ENCODE data around the gene PRKAA2. TPM values are rescaled to one million over a fixed set of nuclear protein-coding genes. Genes with fewer than 3 reads are reported as not detected.

PRKAA2 gene
- total RNA-seq, 1 donor from 2014 or later: 2.4 TPM

DNA sequence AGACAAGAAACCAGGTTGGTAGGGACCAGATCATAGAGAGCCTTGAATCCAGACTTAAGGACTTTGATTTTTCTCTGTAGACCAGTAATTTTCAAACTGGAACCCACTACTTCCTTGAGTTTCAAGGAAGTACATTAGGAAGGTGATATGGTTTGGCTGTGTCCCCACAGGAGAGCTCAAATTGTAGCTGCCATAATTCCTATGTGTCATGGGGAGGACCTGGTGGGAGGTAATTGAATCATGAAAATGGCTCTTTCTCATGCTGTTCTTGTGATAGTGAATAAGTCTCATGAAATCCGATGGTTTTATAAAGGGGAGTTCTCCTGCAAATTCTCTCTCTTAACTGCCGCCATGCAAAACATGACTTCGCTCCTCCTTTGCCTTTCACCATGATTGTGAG, 10.1 kb upstream of the PRKAA2 start:
- H3K9me3 Mint-ChIP-seq (ENCODE audit: unreplicated experiment): no peaks in the 10 kb centered on the region
- DNase-seq (ENCODE audit: low spot score): no peak
- no peak overlapping the region for H3K27ac Mint-ChIP-seq (ENCODE audit: unreplicated experiment)
- H3K4me3 Mint-ChIP-seq (ENCODE audit: unreplicated experiment): no peak overlapping the region
- no peaks in the 10 kb centered on the region for H3K27me3 Mint-ChIP-seq (ENCODE audit: unreplicated experiment)
- TF ChIP-seq, protein P1, sequence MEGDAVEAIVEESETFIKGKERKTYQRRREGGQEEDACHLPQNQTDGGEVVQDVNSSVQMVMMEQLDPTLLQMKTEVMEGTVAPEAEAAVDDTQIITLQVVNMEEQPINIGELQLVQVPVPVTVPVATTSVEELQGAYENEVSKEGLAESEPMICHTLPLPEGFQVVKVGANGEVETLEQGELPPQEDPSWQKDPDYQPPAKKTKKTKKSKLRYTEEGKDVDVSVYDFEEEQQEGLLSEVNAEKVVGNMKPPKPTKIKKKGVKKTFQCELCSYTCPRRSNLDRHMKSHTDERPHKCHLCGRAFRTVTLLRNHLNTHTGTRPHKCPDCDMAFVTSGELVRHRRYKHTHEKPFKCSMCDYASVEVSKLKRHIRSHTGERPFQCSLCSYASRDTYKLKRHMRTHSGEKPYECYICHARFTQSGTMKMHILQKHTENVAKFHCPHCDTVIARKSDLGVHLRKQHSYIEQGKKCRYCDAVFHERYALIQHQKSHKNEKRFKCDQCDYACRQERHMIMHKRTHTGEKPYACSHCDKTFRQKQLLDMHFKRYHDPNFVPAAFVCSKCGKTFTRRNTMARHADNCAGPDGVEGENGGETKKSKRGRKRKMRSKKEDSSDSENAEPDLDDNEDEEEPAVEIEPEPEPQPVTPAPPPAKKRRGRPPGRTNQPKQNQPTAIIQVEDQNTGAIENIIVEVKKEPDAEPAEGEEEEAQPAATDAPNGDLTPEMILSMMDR (IDR thresholded peaks at IDR 0.05; ENCODE audit: unreplicated experiment): no peak
- no peaks in the 10 kb centered on the region for H3K36me3 Mint-ChIP-seq (ENCODE audit: low read depth, unreplicated experiment)
- H3K4me1 Mint-ChIP-seq (ENCODE audit: unreplicated experiment): no peaks in the 10 kb centered on the region

DNA sequence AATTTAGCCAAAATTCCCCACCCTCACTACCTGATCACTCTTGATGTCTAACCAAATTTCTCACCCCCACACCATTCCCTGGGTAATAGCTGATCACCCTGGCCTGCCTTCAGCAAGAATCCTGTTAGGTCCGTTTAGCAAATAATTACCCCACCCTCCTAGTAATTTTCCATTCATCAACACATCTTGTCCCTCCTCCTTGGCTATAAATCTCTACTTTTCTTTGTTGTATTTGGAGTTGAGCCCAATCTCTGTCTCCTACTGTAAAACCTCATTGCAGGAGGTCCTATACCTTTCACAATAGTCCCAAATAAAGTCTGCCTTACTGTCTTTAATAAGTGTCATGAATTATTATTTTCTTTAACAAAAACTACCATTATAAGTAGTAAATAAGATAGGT, 6.9 kb upstream of the PRKAA2 start:
- TF ChIP-seq, protein P1 (IDR thresholded peaks at IDR 0.05; ENCODE audit: unreplicated experiment): no peak
- Mint-ChIP-seq H3K4me1 (ENCODE audit: unreplicated experiment) (no peaks in the 10 kb centered on the region), H3K27me3 (ENCODE audit: unreplicated experiment) (no peaks in the 10 kb centered on the region), H3K4me3 (ENCODE audit: unreplicated experiment) (no peak overlapping the region), H3K27ac (ENCODE audit: unreplicated experiment) (no peak overlapping the region), H3K9me3 (ENCODE audit: unreplicated experiment) (no peaks in the 10 kb centered on the region), H3K36me3 (ENCODE audit: low read depth, unreplicated experiment) (no peaks in the 10 kb centered on the region)
- no peak for DNase-seq (ENCODE audit: low spot score)

DNA sequence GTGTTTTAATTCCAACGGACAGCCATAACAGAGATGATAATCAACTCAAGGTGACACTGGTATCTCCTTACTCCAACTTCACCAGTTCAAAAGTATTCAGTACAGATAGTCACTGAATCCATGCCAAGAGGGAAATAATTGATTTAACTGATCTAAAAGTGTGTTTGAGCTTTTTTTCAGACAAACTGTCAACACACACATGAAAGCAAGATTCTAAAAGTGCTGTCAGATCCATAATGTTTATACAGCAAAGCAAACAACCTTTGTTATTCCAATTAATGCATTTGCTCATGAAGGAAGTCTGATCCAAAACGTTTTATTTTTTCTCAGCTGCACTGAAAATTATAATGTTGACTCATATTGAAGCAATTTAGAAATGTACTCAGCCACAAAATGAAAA, 5.9 kb upstream of the PRKAA2 start:
- H3K27ac Mint-ChIP-seq (ENCODE audit: unreplicated experiment): no peak overlapping the region
- H3K36me3 Mint-ChIP-seq (ENCODE audit: low read depth, unreplicated experiment): no peaks in the 10 kb centered on the region
- no peak for DNase-seq (ENCODE audit: low spot score)
- TF ChIP-seq, protein P1 (IDR thresholded peaks at IDR 0.05; ENCODE audit: unreplicated experiment): no peak
- no peaks in the 10 kb centered on the region for H3K9me3 Mint-ChIP-seq (ENCODE audit: unreplicated experiment)
- peaks cover 1% of the 10 kb centered on the region for H3K27me3 Mint-ChIP-seq (ENCODE audit: unreplicated experiment)
- H3K4me3 Mint-ChIP-seq (ENCODE audit: unreplicated experiment): no peak overlapping the region
- peaks cover 3% of the 10 kb centered on the region for H3K4me1 Mint-ChIP-seq (ENCODE audit: unreplicated experiment)

DNA sequence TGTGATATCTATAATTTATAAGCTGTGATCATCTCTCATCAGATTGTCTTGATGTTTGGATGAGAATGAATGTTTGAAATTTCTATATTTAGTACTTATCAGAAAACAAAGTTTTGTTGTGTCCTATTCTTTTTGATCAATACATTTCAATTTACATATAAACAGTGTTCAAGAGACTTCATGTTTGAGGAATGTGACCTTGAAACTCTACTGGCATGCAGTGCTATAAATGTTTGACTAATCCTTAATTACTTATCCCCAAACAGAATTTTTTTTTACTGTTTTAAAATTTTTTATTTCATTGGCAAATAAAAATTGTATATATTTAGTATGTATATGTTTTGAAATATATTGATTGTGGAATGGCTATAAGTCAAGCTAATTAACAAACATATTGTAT, 1.5 kb upstream of the PRKAA2 start:
- H3K4me3 Mint-ChIP-seq (ENCODE audit: unreplicated experiment): peak overlapping the region; percentile 76
- H3K9me3 Mint-ChIP-seq (ENCODE audit: unreplicated experiment): no peaks in the 10 kb centered on the region
- no peaks in the 10 kb centered on the region for H3K36me3 Mint-ChIP-seq (ENCODE audit: low read depth, unreplicated experiment)
- no peak overlapping the region for H3K27ac Mint-ChIP-seq (ENCODE audit: unreplicated experiment)
- H3K27me3 Mint-ChIP-seq (ENCODE audit: unreplicated experiment): peaks cover 1% of the 10 kb centered on the region
- no peak for DNase-seq (ENCODE audit: low spot score)
- TF ChIP-seq, protein P1 (IDR thresholded peaks at IDR 0.05; ENCODE audit: unreplicated experiment): no peak
- H3K4me1 Mint-ChIP-seq (ENCODE audit: unreplicated experiment): peaks cover 13% of the 10 kb centered on the region

DNA sequence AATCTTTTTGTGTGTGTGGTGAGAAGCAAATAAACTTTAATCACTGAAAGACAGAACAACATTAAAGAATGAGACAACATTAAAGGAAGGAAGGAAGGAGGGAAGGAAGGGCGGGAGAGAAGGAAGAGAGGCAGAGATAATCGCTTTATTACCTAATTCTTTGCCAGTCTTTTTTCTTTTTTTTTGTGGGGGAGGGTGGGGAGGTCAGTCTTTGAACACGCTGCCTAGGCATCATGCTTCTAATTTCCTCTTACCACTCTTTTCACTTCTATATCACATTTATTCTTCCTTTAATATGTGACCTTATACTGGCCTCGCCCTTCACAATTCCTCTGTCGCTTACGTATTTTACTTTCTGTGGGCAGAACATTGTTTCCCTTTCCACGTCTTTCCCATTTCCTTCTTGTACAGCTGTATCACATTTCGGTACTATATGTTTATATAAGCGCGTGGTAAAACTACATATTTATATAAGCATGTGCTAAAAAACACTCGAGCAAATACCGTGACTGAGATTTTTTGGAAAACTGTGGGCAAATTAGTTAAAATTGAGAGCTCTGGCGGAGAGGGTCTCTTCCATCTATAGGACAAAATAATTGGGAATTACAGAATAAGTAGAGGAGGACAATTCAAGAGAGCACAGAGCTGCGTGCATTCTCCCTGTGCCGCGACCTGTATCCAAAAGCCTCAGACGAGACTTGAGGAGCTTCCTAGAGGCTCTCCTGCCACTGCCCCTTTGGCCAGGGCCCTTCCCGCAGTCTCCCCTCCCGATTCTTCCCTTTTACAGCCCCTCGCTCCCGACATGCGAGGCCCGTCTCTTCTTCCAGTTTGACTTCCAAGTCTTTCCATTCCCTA, 823 bp upstream of the PRKAA2 start:
- Mint-ChIP-seq H3K4me3 (ENCODE audit: unreplicated experiment) (peak overlapping the region; percentile 98), H3K4me1 (ENCODE audit: unreplicated experiment) (peaks cover 13% of the 10 kb centered on the region), H3K36me3 (ENCODE audit: low read depth, unreplicated experiment) (no peaks in the 10 kb centered on the region), H3K27me3 (ENCODE audit: unreplicated experiment) (peaks cover 1% of the 10 kb centered on the region), H3K9me3 (ENCODE audit: unreplicated experiment) (no peaks in the 10 kb centered on the region), H3K27ac (ENCODE audit: unreplicated experiment) (peak overlapping the region; percentile 28)
- TF ChIP-seq, protein P1 (IDR thresholded peaks at IDR 0.05; ENCODE audit: unreplicated experiment): no peak
- peak; percentile 11 for DNase-seq (ENCODE audit: low spot score)
